K562 (cell line): ENCODE results near the gene TPGS1. TPM values are rescaled to one million over a fixed set of nuclear protein-coding genes. Genes with fewer than 3 reads are reported as not detected.

Source experiments
- polyA plus RNA-seq, 8 experiments: library from polyadenylated mRNA; depleted of rRNA in 4 of 8; stranded (reverse) in 5 of 8; unstranded in 3 of 8; fragments of >200 nt; fragmentation: Nextera tagmentation in 2 of 8; fragmentation: Illumina TruSeq in 1 of 8; extraction: Ambion mirVana in 2 of 8; extraction: Trizol in 1 of 8; gene quantifications; 2 replicates each; pipeline versions ENCODE4 v1.2.1 to v1.2.3, GENCODE V29; 2011 to 2014; ENCODE audit warnings: inconsistent platforms in 1 of 8, missing spikeins in 1 of 8
- total RNA-seq, 7 experiments: library from RNA; depleted of rRNA in 6 of 7; stranded (reverse); fragments of >200 nt in 6 of 7; fragmentation: Illumina TruSeq in 2 of 7; extraction: Trizol in 2 of 7; gene quantifications; 2 replicates each; pipeline versions ENCODE4 v1.2.1 to v1.2.3, GENCODE V29; 2011 to 2021; ENCODE audit warnings: low replicate concordance in 1 of 7

The TPGS1 gene
- total and polyA plus RNA-seq, 9 of the 15 experiments (the other 6 are each of a cell fraction or from before 2014, with no cell fraction given), result 0.30 to 31.6 (median 1.2) TPM; not detected in 2

Other genes with a start within 250 kb of the TPGS1 start
Only the 7 nearest of the 16 such genes appear.
- not detected in 2 replicates for gene C2CD4C, start 98.3 kb upstream of the TPGS1 start, total RNA-seq (2014; rRNA removed)
- gene C2CD4C, start 98.3 kb upstream of the TPGS1 start, total RNA-seq (2014; rRNA removed; fragmentation: Illumina TruSeq; extraction: Trizol), result not detected in 2 replicates
- not detected in 2 replicates for gene C2CD4C, start 98.3 kb upstream of the TPGS1 start, total RNA-seq (2015; rRNA removed; fragmentation: Illumina TruSeq; extraction: Trizol)
- gene C2CD4C, start 98.3 kb upstream of the TPGS1 start, total RNA-seq (2021), result not detected in 2 replicates
- 0.01 and 0.07 TPM in 2 replicates for gene C2CD4C, start 98.3 kb upstream of the TPGS1 start, polyA plus RNA-seq (2011; rRNA removed)
- gene C2CD4C, start 98.3 kb upstream of the TPGS1 start, polyA plus RNA-seq (2014; fragmentation: Illumina TruSeq; extraction: Trizol), result not detected in 2 replicates
- not detected for gene C2CD4C, start 98.3 kb upstream of the TPGS1 start, polyA plus RNA-seq (2014; fragmentation: Nextera tagmentation; extraction: Ambion mirVana)
- 0.07 and 0.16 TPM in 2 replicates for gene C2CD4C, start 98.3 kb upstream of the TPGS1 start, polyA plus RNA-seq (2014; rRNA removed)
- gene SHC2, start 46.5 kb upstream of the TPGS1 start, total RNA-seq (2014; rRNA removed), result 0.14 TPM in 1 of 2 replicates, not detected in the other
- not detected in 2 replicates for gene SHC2, start 46.5 kb upstream of the TPGS1 start, total RNA-seq (2014; rRNA removed; fragmentation: Illumina TruSeq; extraction: Trizol)
- not detected in 2 replicates for gene SHC2, start 46.5 kb upstream of the TPGS1 start, total RNA-seq (2015; rRNA removed; fragmentation: Illumina TruSeq; extraction: Trizol)
- gene SHC2, start 46.5 kb upstream of the TPGS1 start, total RNA-seq (2021), result 0.16 and 0.20 TPM in 2 replicates
- 0.36 and 1.3 TPM in 2 replicates for gene SHC2, start 46.5 kb upstream of the TPGS1 start, polyA plus RNA-seq (2011; rRNA removed)
- gene SHC2, start 46.5 kb upstream of the TPGS1 start, polyA plus RNA-seq (2014; fragmentation: Illumina TruSeq; extraction: Trizol), result not detected in 2 replicates
- not detected for gene SHC2, start 46.5 kb upstream of the TPGS1 start, polyA plus RNA-seq (2014; fragmentation: Nextera tagmentation; extraction: Ambion mirVana)
- gene SHC2, start 46.5 kb upstream of the TPGS1 start, polyA plus RNA-seq (2014; rRNA removed), result 0.15 TPM in 1 of 2 replicates, not detected in the other
- 0.09 and 0.20 TPM in 2 replicates for gene MADCAM1, start 11.0 kb upstream of the TPGS1 start, total RNA-seq (2014; rRNA removed)
- gene MADCAM1, start 11.0 kb upstream of the TPGS1 start, total RNA-seq (2014; rRNA removed; fragmentation: Illumina TruSeq; extraction: Trizol), result not detected in 2 replicates
- not detected in 2 replicates for gene MADCAM1, start 11.0 kb upstream of the TPGS1 start, total RNA-seq (2015; rRNA removed; fragmentation: Illumina TruSeq; extraction: Trizol)
- 0.09 TPM in 1 of 2 replicates, not detected in the other for gene MADCAM1, start 11.0 kb upstream of the TPGS1 start, total RNA-seq (2021)
- gene MADCAM1, start 11.0 kb upstream of the TPGS1 start, polyA plus RNA-seq (2011; rRNA removed), result 0.05 TPM in 1 of 2 replicates, not detected in the other
- not detected in 2 replicates for gene MADCAM1, start 11.0 kb upstream of the TPGS1 start, polyA plus RNA-seq (2014; fragmentation: Illumina TruSeq; extraction: Trizol)
- not detected for gene MADCAM1, start 11.0 kb upstream of the TPGS1 start, polyA plus RNA-seq (2014; fragmentation: Nextera tagmentation; extraction: Ambion mirVana)
- gene MADCAM1, start 11.0 kb upstream of the TPGS1 start, polyA plus RNA-seq (2014; rRNA removed), result 0.12 and 0.36 TPM in 2 replicates
- gene CDC34, start 24.3 kb downstream of the TPGS1 start, total RNA-seq (2014; rRNA removed), result 203 and 207 TPM in 2 replicates
- gene CDC34, start 24.3 kb downstream of the TPGS1 start, total RNA-seq (2014; rRNA removed; fragmentation: Illumina TruSeq; extraction: Trizol), result 33.0 and 36.2 TPM in 2 replicates
- 65.5 and 75.7 TPM in 2 replicates for gene CDC34, start 24.3 kb downstream of the TPGS1 start, total RNA-seq (2015; rRNA removed; fragmentation: Illumina TruSeq; extraction: Trizol)
- gene CDC34, start 24.3 kb downstream of the TPGS1 start, total RNA-seq (2021), result 125 and 130 TPM in 2 replicates
- 82.7 and 103 TPM in 2 replicates for gene CDC34, start 24.3 kb downstream of the TPGS1 start, polyA plus RNA-seq (2011; rRNA removed)
- 55.7 and 88.4 TPM in 2 replicates for gene CDC34, start 24.3 kb downstream of the TPGS1 start, polyA plus RNA-seq (2014; fragmentation: Illumina TruSeq; extraction: Trizol)
- gene CDC34, start 24.3 kb downstream of the TPGS1 start, polyA plus RNA-seq (2014; fragmentation: Nextera tagmentation; extraction: Ambion mirVana), result 1 to 10 TPM in 1 of 2 experiments, under 1 TPM in 1; 0.80 to 1.0 TPM
- 125 and 142 TPM in 2 replicates for gene CDC34, start 24.3 kb downstream of the TPGS1 start, polyA plus RNA-seq (2014; rRNA removed)
- 2.3 and 2.6 TPM in 2 replicates for gene GZMM, start 36.6 kb downstream of the TPGS1 start, total RNA-seq (2014; rRNA removed)
- gene GZMM, start 36.6 kb downstream of the TPGS1 start, total RNA-seq (2014; rRNA removed; fragmentation: Illumina TruSeq; extraction: Trizol), result not detected in 2 replicates
- 0.62 and 1.1 TPM in 2 replicates for gene GZMM, start 36.6 kb downstream of the TPGS1 start, total RNA-seq (2015; rRNA removed; fragmentation: Illumina TruSeq; extraction: Trizol)
- gene GZMM, start 36.6 kb downstream of the TPGS1 start, total RNA-seq (2021), result 0.72 and 1.8 TPM in 2 replicates
- 0.70 and 0.97 TPM in 2 replicates for gene GZMM, start 36.6 kb downstream of the TPGS1 start, polyA plus RNA-seq (2011; rRNA removed)
- gene GZMM, start 36.6 kb downstream of the TPGS1 start, polyA plus RNA-seq (2014; fragmentation: Illumina TruSeq; extraction: Trizol), result 0.61 TPM in 1 of 2 replicates, not detected in the other
- gene GZMM, start 36.6 kb downstream of the TPGS1 start, polyA plus RNA-seq (2014; fragmentation: Nextera tagmentation; extraction: Ambion mirVana), result under 1 TPM; 0.08 to 0.27 TPM
- gene GZMM, start 36.6 kb downstream of the TPGS1 start, polyA plus RNA-seq (2014; rRNA removed), result 1.8 and 2.2 TPM in 2 replicates
- gene BSG, start 65.1 kb downstream of the TPGS1 start, total RNA-seq (2014; rRNA removed), result 398 and 484 TPM in 2 replicates
- gene BSG, start 65.1 kb downstream of the TPGS1 start, total RNA-seq (2014; rRNA removed; fragmentation: Illumina TruSeq; extraction: Trizol), result 59.1 and 89.1 TPM in 2 replicates
- 211 and 220 TPM in 2 replicates for gene BSG, start 65.1 kb downstream of the TPGS1 start, total RNA-seq (2015; rRNA removed; fragmentation: Illumina TruSeq; extraction: Trizol)
- 495 and 506 TPM in 2 replicates for gene BSG, start 65.1 kb downstream of the TPGS1 start, total RNA-seq (2021)
- gene BSG, start 65.1 kb downstream of the TPGS1 start, polyA plus RNA-seq (2011; rRNA removed), result 129 and 411 TPM in 2 replicates
- 187 and 351 TPM in 2 replicates for gene BSG, start 65.1 kb downstream of the TPGS1 start, polyA plus RNA-seq (2014; fragmentation: Illumina TruSeq; extraction: Trizol)
- gene BSG, start 65.1 kb downstream of the TPGS1 start, polyA plus RNA-seq (2014; fragmentation: Nextera tagmentation; extraction: Ambion mirVana), result 10 to 100 TPM in 1 of 2 experiments, 1 to 10 TPM in 1; 4.6 to 17.9 TPM
- gene BSG, start 65.1 kb downstream of the TPGS1 start, polyA plus RNA-seq (2014; rRNA removed), result 236 and 311 TPM in 2 replicates
- gene HCN2, start 82.4 kb downstream of the TPGS1 start, total RNA-seq (2014; rRNA removed), result 0.82 and 1.3 TPM in 2 replicates
- 0.29 and 0.40 TPM in 2 replicates for gene HCN2, start 82.4 kb downstream of the TPGS1 start, total RNA-seq (2014; rRNA removed; fragmentation: Illumina TruSeq; extraction: Trizol)
- 0.29 and 0.30 TPM in 2 replicates for gene HCN2, start 82.4 kb downstream of the TPGS1 start, total RNA-seq (2015; rRNA removed; fragmentation: Illumina TruSeq; extraction: Trizol)
- 3.9 and 4.2 TPM in 2 replicates for gene HCN2, start 82.4 kb downstream of the TPGS1 start, total RNA-seq (2021)
- 0.64 and 0.76 TPM in 2 replicates for gene HCN2, start 82.4 kb downstream of the TPGS1 start, polyA plus RNA-seq (2011; rRNA removed)
- 0.91 and 1.9 TPM in 2 replicates for gene HCN2, start 82.4 kb downstream of the TPGS1 start, polyA plus RNA-seq (2014; fragmentation: Illumina TruSeq; extraction: Trizol)
- gene HCN2, start 82.4 kb downstream of the TPGS1 start, polyA plus RNA-seq (2014; fragmentation: Nextera tagmentation; extraction: Ambion mirVana), result not detected
- gene HCN2, start 82.4 kb downstream of the TPGS1 start, polyA plus RNA-seq (2014; rRNA removed), result 0.86 and 1.2 TPM in 2 replicates